Sigmoid colon (tissue), 7 donors: Measurements from ENCODE around the gene NPHP1. TPM values are rescaled to one million over a fixed set of nuclear protein-coding genes. Genes with fewer than 3 reads are reported as not detected.

Experiments used
- DNase-seq: peaks from one replicate; pipeline ENCODE4 v3.0.0-alpha.2; 2019
- H3K27ac ChIP-seq, 4 donors: fragments of 200-600 bp; sonication (generic); one replicate each; pipeline ENCODE4 v1.5.1; 2016 to 2019; ENCODE audit warnings: mild to moderate bottlenecking in 1 of 4
- H3K27me3 ChIP-seq, 3 donors: fragments of 200-600 bp; sonication (generic); one replicate each; pipeline ENCODE4 v1.5.1; 2019; ENCODE audit warnings: mild to moderate bottlenecking in 1 of 3
- H3K36me3 ChIP-seq, 4 donors: fragments of 200-600 bp; sonication (generic); one replicate each; pipeline ENCODE4 v1.5.1; 2016 to 2019
- H3K4me1 ChIP-seq, 4 donors: fragments of 200-600 bp; sonication (generic); one replicate each; pipeline ENCODE4 v1.5.1; 2017 to 2019
- H3K4me3 ChIP-seq, 4 donors: fragments of 200-600 bp; sonication (generic); one replicate each; pipeline ENCODE4 v1.5.1; 2017 to 2019; ENCODE audit warnings: mild to moderate bottlenecking in 2 of 4, moderate library complexity in 1 of 4
- H3K9me3 ChIP-seq, 4 donors: fragments of 200-600 bp in 3 of 4; sonication (generic) in 3 of 4; one replicate each; pipeline versions ENCODE4 v1.5.1 to v1.6.1; 2013 to 2019
- CTCF ChIP-seq, 4 experiments: fragments of 450-650 bp in 3 of 4; fragments of 200-600 bp in 1 of 4; IDR thresholded peaks; one replicate each; pipeline ENCODE4 v1.5.1; 2016 to 2019; ENCODE audit warnings: antibody characterized with exemption in 4 of 4, mild to moderate bottlenecking in 3 of 4, moderate library complexity in 2 of 4
- EP300 ChIP-seq, 4 donors: sonication (generic); formaldehyde crosslinking; IDR thresholded peaks; one replicate each; pipeline ENCODE4 v1.6.1; 2017; ENCODE audit warnings: antibody characterized with exemption in 4 of 4
- POLR2A ChIP-seq, 2 donors: fragments of 450-650 bp; IDR thresholded peaks; one replicate each; pipeline ENCODE4 v1.6.1; 2016; ENCODE audit warnings: antibody characterized with exemption in 2 of 2, mild to moderate bottlenecking in 2 of 2, moderate library complexity in 2 of 2
- POLR2AphosphoS5 ChIP-seq, 4 donors: sonication (generic); formaldehyde crosslinking; IDR thresholded peaks; one replicate each; pipeline ENCODE4 v1.6.1; 2017; ENCODE audit warnings: antibody characterized with exemption in 4 of 4
- WGBS, 2 donors: extraction: QIAGEN DNeasy Blood & Tissue Kit; methylation state at CpG; one replicate each; pipeline ENCODE4 v1.1.7; 2013; 5-methylcytosine and 5-hydroxymethylcytosine counted together
- intact Hi-C: fragments of 100-400 bp; cut with DNase I; formaldehyde crosslinking; loops from one replicate; pipeline ENCODE4 v1.15.1; 2023
- polyA plus RNA-seq, 3 donors: library from polyadenylated mRNA; stranded (reverse); fragments of 200-250 nt; gene quantifications; one replicate each; pipeline ENCODE4 v1.2.3, GENCODE V29; 2013
- total RNA-seq, 4 donors: library from RNA; depleted of rRNA; stranded (reverse); fragments of >200 nt; gene quantifications; one replicate each; pipeline ENCODE4 v1.1.0, GENCODE V29; 2016
- donor health status: healthy with polysubstance abuse.
- donor health status: Bipolar disorder and iron deficiency.
- donor health status: healthy.

The NPHP1 gene
- total and polyA plus RNA-seq, 7 donors, result 0.60 to 12.5 (median 6.1) TPM

- TF ChIP-seq EP300 (IDR thresholded peaks at IDR 0.05), result no peak
- Histone ChIP-seq H3K27me3 (peaks cover 19 to 52% (median 19%) of the 10 kb centered on the region in 3 donors), H3K27ac (peak overlapping the region in 1 of 4 donors; percentile 40), H3K9me3 (no peaks in the 10 kb centered on the region), H3K4me3 (no peak overlapping the region), H3K4me1 (peaks cover 0 to 12% (median 9%) of the 10 kb centered on the region in 4 donors), H3K36me3 (peaks cover 0 to 10% (median under 1%) of the 10 kb centered on the region in 4 donors)
- no peak for DNase-seq
- WGBS, 2 donors, result 54 to 71% methylated on average over 11 of the region's 11 CpGs
- intact Hi-C loops, result no loop called here
These were observed 84.4 kb downstream of the NPHP1 start for GRCh38 chr2:110120171-110121051.

DNA sequence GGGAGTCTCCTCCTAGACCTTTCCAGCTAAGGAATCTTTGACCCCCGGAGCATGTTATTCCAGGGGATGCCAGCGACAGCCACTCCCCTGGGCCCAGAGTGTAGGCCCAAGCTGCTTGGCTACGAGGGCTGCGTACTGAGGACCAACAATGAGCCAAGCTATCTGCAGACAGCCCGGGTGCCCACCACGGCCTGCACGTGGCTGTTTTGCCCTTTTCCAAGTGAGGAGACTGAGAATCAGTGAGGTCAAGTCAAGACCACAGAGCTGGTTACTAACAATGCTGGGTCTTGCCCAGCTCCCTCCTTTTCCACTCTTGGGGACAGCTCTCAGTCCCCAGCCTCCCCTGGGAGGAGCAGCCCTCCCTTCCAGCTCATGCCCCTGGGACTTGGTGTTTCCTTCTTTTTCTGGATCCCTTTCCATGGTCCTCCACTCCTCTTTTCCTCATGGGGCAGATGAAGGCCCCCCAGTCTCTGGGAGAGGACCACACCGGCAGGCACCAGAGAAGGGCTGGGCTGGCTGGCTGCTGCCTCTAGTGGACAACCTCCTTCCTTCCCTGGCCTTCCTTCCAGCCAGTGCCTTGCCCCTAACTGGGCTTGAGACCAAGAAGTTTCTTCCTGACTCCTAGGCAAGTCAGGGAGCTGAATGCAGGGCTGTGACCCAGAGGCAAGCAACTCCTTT is 88.6 kb downstream of the NPHP1 start:
- no peaks in the 10 kb centered on the region for H3K36me3 ChIP-seq
- 8 to 23% methylated on average over 8 of the region's 8 CpGs for WGBS, 2 donors
- peaks cover 27 to 72% (median 27%) of the 10 kb centered on the region in 3 donors for H3K27me3 ChIP-seq
- no peak for DNase-seq
- H3K27ac ChIP-seq, result peak overlapping the region in 3 of 4 donors; percentile 38 to 69 (median 40)
- TF ChIP-seq EP300 (IDR thresholded peaks at IDR 0.05), result no peak
- TF ChIP-seq POLR2AphosphoS5 (IDR thresholded peaks at IDR 0.05), result peak in 1 of 4 donors; percentile 10
- TF ChIP-seq CTCF (IDR thresholded peaks at IDR 0.05), result peak in 1 of 4 experiments; percentile 12
- no peak for TF ChIP-seq POLR2A (IDR thresholded peaks at IDR 0.05)
- H3K9me3 ChIP-seq, result no peaks in the 10 kb centered on the region
- intact Hi-C loops, result no loop called here
- peaks cover 0 to 15% (median 12%) of the 10 kb centered on the region in 4 donors for H3K4me1 ChIP-seq
- H3K4me3 ChIP-seq, result peak overlapping the region in 3 of 4 donors; percentile 34 to 39 (median 34)

- DNase-seq, result no peak
- no peaks in the 10 kb centered on the region for H3K36me3 ChIP-seq
- H3K27me3 ChIP-seq, result peaks cover 27 to 64% (median 27%) of the 10 kb centered on the region in 3 donors
- intact Hi-C loops, result no loop called here
- no peaks in the 10 kb centered on the region for H3K9me3 ChIP-seq
- H3K4me3 ChIP-seq, result peak within 1 kb of the TSS; percentile 6 to 39 (median 34)
- TF ChIP-seq POLR2AphosphoS5 (IDR thresholded peaks at IDR 0.05) (no peak), CTCF (IDR thresholded peaks at IDR 0.05) (no peak), POLR2A (IDR thresholded peaks at IDR 0.05) (peak in 1 of 2 donors; percentile 44)
- H3K27ac ChIP-seq, result peak within 1 kb of the TSS; percentile 38 to 69 (median 41)
- 4 to 14% methylated on average over 62 of the region's 62 CpGs for WGBS, 2 donors
- H3K4me1 ChIP-seq, result peaks cover 0 to 15% (median 12%) of the 10 kb centered on the region in 4 donors
These were observed 89.4 kb downstream of the NPHP1 start, which contains the start of gene MALL for GRCh38 chr2:110115291-110116032. TSS of gene MALL (minus strand) at chr2:110115822. CDS start at chr2:110115792, 30 bp downstream.

DNA sequence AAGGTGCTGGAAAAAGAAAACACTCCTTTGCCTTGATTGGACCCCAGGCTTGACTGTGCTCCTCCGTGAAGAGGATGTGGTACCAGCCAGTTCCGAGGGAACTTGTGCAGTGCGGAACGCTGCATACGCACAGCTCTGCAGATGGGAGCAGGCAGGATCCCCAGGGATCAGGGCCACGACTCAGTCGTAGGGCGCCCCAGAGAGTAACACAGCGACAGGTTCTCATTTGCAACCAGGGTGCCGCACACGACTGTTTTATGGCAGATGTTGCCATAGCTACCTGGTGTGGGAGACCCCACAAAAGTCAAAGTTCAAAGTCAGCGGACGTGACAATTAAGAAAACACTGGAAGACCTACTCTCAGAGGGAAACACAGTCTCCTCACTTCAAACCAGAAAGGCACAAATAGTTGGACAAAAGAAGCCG is 90.0 kb downstream of the NPHP1 start:
- TF ChIP-seq POLR2A (IDR thresholded peaks at IDR 0.05), result no peak
- no peak for TF ChIP-seq CTCF (IDR thresholded peaks at IDR 0.05)
- TF ChIP-seq EP300 (IDR thresholded peaks at IDR 0.05), result no peak
- TF ChIP-seq POLR2AphosphoS5 (IDR thresholded peaks at IDR 0.05), result no peak
- intact Hi-C loops, result no loop called here
- H3K27me3 ChIP-seq, result peaks cover 27 to 58% (median 27%) of the 10 kb centered on the region in 3 donors
- peak overlapping the region in 3 of 4 donors; percentile 38 to 69 (median 42) for H3K27ac ChIP-seq
- peaks cover 0 to 15% (median 12%) of the 10 kb centered on the region in 4 donors for H3K4me1 ChIP-seq
- no peaks in the 10 kb centered on the region for H3K9me3 ChIP-seq
- H3K36me3 ChIP-seq, result no peaks in the 10 kb centered on the region
- WGBS, 2 donors, result 19 to 70% methylated on average over 14 of the region's 14 CpGs
- peak overlapping the region in 3 of 4 donors; percentile 34 to 39 (median 34) for H3K4me3 ChIP-seq
- no peak for DNase-seq
